GM19193 (cell line): Measurements from ENCODE around the gene TBCEL.

Experiments used
- POLR2A ChIP-seq: IDR thresholded peaks from 4 replicates; pipeline ENCODE4 v1.6.1; 2011; ENCODE audit not compliant: insufficient read depth, insufficient read length; ENCODE audit errors: extremely low read depth

Gene TBCEL

GRCh38 chr11:121039971-121040613, 16.2 kb downstream of the TBCEL start:
- TF ChIP-seq POLR2A = no peak

DNA sequence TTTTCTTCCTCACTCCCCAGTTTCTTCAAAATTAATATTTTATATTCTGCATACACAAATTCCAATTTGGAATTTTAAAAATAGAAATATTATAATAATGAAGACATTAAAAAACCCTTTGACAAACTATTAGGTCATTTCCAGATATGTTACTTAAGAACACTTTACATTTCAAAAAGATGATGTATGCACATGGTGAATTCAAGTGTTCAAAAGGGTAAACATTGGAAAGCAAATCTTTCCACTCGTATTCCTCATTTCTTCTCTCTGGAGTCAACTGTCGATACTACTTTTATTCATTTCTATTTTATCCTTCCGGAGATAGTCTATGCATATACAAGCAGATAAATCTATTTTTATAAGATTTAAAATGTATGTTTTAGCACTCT, 16.7 kb downstream of the TBCEL start:
- TF ChIP-seq POLR2A = no peak

DNA sequence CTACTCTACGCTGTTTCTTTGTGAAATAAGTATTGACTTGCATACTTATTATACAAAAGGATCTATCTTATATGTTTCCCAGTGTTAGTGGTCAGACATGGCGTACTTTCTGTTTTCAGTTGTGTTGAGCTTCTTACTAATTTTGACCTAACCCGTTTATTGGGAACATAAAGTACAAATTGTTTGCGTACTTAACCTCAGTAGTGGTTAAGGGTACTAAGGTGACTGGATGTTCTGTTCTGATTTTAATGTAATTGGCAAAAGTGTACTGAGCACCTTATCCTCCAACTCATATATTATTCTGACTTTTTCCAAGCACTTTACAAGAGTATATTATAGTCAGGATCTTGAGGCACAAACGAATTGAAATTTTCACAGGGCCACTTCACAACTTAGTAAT, 17.2 kb downstream of the TBCEL start:
- no peak for TF ChIP-seq POLR2A

DNA sequence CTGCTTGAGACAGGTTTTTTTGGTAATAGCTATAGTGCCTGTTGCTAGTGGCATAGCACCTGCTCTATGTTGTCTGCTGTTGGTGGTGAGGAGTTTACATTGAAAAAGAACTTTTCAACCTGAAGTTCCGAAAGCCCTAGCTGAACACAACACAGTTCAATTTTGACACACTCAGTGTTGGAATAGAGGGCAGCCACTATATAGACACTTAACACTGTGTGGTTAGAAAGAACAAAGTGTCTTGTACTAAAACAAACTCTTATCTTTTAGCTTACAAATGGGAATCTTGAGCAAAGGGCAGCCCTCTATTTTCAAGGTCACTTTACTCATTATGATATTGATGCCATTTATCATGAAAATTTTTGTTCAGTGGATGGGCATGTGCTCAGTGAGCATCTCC, 18.4 kb downstream of the TBCEL start:
- TF ChIP-seq POLR2A = no peak

GRCh38 chr11:121047926-121048325, 24.0 kb downstream of the TBCEL start:
- no peak for TF ChIP-seq POLR2A

DNA sequence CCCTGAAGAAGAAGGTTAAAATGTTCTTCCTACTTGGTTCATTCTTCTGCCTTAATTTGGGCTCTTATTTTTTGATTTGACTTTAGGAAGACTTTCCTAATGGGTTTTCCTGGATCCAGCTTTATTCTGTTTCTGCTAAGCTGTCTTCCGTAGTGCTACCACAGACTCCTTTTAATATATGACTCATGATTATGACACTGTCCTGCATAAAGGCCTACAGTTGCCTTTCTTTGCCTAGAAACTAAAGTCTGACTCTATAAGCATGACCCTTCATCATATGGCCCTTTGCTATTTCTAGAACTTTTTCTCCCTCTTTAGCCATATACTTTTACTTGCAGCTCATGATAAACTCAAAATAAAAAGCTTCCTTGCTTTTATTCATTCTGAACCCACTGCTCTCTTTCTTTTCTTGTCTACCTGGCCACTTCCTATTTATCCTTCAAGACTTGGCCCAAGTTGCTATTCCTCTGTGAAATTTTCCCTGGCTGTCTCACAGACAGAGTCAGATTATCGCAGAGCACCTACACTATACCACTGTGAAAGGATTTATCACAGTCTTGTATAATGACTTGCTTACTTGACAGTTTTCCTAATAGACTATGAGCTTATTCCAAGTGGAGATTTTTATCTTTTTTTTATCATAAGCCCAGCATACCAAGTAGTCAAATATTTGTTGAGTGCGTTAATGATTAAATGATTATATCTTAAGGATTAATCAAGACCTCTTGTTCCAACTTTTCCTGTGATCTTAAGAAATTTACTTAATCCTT, 24.7 kb downstream of the TBCEL start:
- TF ChIP-seq POLR2A = no peak

GRCh38 chr11:121053244-121053643, 29.3 kb downstream of the TBCEL start:
- TF ChIP-seq POLR2A = no peak

DNA sequence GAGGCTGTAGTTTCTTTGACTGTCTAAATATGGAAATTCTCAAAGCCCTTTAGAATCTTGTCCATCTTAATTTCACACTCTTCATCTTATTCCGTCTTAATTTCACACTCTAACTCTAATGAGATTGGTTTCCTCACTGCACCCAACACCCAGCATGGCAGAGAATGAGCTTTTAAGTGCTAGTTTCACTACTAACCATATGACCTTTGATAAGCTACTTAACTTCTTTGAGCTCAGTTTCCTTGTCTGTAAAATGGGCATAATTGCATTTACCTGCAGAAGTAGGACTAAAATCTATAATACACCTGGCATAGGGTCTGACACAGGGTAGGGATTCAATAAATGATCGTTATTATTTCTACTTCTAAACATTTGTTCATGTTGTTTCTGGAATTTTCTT, 30.4 kb downstream of the TBCEL start:
- no peak for TF ChIP-seq POLR2A

- no peak for TF ChIP-seq POLR2A
Measured at GRCh38 chr11:121055076-121055475, 31.2 kb downstream of the TBCEL start.

DNA sequence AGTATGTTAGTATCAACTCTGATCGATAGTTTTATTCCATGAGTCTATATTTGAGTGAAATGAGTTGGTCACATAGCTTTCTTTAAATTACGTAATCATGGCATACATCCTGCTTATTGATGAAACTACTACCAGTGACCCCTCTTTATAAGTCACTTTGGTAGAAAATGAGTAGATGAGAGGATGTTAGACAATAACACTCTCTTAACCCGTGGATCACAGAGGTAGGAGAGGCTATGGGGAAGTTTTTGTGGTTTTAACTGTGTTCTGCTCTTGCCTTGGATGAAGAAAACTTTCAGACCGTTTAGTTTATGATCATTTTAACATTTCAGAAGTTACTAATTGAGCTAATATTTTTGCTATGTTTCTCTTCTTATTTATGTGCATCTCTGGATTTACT, 34.0 kb downstream of the TBCEL start:
- no peak for TF ChIP-seq POLR2A

DNA sequence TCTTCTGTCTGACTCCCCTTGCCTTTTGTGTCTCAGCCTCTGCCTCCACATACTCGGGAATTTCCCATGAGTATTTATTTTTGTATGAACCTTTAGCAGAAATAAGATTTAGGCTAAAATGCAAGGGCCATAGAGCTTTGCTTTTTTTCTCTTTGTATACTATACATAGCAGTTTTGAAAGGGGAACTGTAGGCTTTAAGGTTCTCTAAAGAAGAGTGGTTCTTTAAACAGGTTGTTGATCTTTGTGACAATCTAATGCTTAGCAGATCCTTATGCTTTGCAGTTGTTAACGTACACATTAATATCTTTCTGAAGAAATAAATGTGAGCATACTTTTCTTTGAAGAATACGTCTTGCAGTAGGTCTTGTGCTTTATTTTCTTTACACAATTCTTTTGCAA, 35.0 kb downstream of the TBCEL start:
- no peak for TF ChIP-seq POLR2A

DNA sequence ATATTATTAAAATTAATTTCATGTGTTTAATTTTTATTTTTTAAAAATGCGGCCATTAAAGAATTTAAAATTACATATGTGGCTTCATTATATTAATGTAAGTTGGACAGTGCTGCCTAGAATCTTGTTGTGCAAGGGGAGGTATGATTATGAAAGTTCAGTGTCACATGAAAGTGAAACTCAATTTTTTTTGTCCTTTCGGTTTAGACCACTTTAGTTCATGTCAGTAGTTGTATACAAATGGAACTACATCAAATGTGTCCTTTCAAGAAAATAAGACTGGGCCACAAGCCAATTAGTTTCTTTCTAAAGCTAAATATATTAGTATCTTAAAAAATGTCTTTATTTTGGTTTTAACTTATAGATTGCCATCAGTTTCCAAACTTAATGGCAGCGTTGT, 35.7 kb downstream of the TBCEL start:
- no peak for TF ChIP-seq POLR2A

- no peak for TF ChIP-seq POLR2A
Measured at GRCh38 chr11:121063728-121064127, 39.8 kb downstream of the TBCEL start.

DNA sequence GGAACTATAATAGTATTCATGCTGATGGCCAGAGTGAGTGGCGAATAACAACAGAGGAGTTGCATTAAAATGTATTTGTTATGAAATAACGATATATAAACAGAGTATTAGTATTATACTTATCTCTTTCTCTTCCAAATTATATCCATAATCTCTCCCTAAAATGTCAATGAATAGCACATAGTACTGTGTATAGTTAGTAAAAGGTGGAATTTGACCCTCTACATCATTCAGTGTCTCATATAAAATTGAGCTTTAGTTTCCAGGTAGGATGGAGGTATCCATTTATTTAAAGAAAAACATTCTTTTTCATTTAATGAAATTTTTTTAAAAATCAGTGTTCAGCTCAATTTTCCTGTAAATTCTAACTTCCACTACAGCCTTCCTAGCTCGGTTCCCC, 42.7 kb downstream of the TBCEL start:
- TF ChIP-seq POLR2A = no peak

- no peak for TF ChIP-seq POLR2A
Measured at GRCh38 chr11:121067026-121067425, 43.1 kb downstream of the TBCEL start.

DNA sequence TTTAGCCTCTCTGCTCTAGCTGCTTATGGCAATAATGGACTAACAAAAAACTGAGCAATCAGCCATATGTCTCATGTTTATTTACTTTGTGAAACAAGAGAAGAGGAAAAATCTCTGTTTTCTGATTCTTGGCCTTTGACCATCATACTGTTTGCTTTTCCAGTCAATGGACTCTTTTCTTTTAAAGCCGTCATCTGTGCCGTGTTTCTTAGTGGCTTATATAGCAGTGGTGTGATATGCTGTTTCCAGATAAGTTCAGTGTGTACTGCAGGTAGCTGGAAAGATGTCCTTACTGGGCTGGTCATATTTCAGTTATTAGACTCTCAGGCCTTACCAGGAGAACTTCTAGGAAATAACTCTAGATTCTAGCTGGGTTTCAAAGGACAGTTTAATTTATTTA, 43.6 kb downstream of the TBCEL start:
- TF ChIP-seq POLR2A = no peak
